ENCODE measurements around the gene SLC22A1.
"Not testable (repeated sequence)": the region's sequence is repeated elsewhere in the genome, so short reads cannot be mapped to it uniquely, and the experiment has no call there.

The SLC22A1 gene

DNA sequence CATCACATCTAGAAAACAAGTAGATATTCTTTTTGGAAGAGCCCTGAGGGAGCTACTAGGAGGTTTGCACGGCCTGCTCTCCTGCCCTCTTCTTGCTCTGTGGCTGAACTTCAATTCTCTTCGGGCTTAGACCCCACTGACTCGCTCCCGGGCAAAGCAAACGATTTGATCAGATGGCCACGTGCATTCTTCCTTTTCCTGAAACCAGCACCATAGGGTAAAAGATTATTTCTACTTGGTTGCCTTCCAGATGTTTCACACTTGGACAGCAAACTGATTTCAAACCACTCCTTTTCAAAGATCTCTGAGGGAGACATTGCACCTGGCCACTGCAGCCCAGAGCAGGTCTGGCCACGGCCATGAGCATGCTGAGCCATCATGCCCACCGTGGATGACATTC is at the start of gene SLC22A1:
Gene SLC22A1 (plus strand): TSS at position 258 of the 400 bp plus-strand sequence. CDS start 121 bp downstream, at position 379.
- no peak for DNase-seq

DNA sequence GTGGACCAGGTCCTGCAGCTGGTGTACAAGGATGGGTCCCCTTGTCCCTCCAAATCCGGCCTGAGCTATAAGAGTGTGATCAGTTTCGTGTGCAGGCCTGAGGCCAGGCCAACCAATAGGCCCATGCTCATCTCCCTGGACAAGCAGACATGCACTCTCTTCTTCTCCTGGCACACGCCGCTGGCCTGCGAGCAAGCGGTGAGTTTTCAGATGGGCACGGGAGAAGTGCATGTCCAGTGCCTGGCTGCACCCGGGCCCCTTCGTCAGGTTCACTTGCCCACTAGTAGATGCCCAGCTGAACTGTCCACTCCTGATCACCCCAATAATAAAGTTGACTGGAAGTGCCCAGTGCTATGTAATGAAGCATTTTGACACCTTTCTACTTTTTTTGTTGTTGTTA is 48.3 kb upstream of the SLC22A1 start:
- no peak for DNase-seq

DNA sequence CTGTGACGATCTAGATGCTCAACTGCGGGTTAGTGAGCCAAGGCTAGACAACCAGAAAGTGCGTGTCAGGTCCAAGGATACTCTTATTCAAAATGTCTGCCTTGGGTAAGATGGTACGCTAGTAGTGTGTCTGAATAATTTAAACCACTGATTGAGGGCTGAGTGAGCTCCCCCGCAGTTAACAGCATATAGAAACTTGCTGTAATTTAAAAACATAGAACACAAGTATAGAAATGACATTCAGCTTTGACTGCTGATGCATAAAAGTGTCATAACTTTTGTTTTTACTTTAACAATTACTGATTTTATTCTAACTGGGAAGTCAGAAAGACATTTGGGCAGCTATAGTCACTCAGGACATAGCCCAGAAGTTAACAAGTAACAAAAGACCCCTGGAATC is 45.6 kb upstream of the SLC22A1 start:
- DNase-seq = no peak

DNA sequence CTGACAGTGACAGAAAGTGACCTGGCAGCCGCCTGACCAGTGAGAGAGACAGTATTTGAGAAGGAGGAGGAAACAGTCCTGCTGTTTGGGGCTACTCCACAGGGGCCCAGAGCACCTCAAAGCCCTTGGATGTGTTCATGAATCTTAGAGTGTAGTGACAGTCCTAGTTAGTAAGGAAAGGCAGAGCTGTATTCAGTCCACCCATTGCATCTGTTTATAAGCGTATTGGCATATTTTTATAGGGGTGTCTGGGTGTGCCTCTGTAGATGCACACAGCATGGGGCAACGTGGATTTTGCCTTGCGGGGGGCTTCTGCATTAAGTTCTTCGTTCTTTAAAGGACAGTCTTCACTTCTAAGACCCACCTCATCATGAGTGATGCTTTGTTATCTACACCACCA is 44.6 kb upstream of the SLC22A1 start:
- DNase-seq = no peak

DNA sequence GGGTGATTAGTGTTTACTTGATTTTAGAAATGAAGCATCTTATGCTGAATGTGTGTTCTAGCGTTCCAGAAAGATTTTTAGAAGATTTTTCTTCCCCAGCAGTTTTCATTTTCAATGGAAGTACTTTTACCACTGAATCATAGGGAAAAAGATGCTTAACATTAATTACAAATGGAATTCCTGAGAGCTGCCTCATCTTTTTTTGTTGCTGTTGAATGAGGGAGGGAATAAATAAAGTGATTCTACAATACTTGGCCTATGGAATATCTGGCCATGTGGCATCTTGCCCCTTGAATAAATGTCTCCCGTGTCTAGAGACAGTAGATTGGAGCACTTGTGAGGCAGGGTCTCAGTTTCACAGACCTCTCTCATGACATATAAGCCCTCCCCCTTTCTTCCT is 44.1 kb upstream of the SLC22A1 start:
- no peak for DNase-seq

DNA sequence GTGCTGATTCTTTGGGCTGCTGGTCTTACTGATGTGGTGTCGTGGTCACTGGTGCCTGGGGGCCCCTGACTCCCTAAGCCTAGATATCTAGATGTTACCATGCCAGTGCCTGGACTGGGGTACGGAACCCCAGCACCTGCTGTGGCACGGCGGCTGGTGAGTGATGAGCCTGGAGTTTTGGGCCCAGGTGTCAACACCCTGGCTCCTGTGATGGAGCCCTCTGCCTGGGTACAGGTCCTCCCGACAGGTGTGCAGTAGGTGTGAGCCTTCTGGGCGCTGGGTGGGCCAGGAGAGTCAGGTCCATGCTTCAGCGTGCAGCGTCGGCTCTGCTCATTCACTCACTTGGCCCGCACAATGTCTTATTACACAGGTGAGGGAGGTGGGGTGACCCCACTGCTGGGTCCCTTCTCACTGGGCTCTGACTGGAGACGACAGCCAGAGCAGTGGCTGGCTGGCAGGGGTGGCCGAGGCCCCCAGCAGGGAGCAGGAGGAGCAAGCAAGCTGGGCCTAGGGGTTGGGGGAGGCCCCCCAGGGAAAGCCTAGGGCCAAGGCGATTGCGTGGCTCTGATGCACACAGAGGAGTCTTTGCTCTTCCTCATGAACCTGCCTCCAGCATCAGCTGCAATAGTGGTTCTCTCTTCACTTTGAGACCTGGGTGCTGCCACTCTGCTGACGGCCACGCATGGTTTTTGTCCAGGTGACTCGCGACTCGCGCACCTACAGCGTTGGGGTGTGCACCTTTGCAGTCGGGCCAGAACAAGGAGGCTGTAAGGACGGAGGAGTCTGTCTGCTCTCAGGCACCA is 42.5 kb upstream of the SLC22A1 start:
- DNase-seq = no peak

DNA sequence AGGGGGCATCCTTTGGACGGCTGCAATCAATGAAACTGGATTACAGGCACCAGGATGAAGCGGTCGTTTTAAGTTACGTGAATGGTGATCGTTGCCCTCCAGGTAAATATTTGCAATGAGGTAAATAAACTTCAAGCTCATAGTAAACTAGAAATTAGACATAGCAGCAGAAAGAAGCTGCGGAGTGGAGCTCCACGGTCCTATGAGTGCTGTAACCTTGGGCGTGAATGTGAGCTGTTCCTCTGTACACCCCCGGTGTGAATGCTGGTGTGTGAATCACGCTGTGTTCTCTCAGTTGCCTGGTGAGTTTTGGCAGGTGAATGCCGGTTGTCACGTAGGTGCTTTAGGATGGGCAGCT is 42.0 kb upstream of the SLC22A1 start:
- DNase-seq = no peak

DNA sequence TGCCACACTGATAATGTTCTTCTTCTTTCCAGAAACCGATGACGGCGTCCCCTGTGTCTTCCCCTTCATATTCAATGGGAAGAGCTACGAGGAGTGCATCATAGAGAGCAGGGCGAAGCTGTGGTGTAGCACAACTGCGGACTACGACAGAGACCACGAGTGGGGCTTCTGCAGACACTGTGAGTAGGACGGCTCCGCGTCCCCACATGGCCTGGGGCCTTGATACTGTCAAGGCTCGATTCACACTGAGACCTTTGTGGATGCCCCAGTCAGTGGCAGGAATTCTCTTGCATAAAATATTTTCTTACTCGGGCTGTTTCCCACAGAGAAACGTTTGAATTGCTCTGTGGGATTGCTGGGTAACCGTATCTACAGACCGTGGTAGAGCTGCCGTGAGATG is 41.5 kb upstream of the SLC22A1 start:
- DNase-seq = no peak

DNA sequence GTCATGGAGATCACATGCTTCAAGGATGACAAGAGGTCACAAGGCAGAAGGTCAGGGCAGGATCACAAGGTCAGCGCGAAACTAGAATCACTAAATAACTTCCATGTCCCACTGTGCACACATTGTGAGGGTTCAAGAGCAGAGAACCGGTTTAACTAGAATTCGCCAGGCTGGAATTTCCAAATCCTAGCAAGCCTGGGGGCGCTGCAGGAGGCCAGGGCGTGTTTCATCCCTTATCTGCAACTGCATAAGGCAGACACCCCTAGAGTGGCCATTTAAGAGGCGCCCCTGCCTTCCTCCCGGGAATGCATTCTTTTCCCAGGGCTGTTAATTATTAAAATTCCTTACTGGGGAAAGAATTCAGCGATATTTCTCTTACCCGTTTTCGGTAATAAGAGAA is 40.2 kb upstream of the SLC22A1 start:
- DNase-seq = no peak

DNA sequence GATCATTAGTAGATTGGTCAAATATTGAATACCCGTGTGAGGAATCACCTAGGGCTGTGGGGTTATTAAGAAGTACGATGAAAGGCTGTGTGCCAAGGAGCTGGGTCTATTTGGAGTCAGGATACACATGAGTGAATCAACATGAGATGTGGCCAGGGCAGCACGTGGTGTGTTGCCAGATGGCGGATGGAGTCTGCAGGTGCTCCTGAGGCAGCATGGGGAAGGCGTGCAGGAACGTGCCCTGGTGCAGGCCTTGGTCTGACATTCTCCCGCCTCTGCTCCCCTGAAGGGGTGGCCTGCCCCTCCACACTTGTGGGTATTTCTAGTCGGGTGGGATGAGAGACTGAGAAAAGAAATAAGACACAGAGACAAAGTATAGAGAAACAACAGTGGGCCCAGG is 39.0 kb upstream of the SLC22A1 start:
- no peak for DNase-seq

DNA sequence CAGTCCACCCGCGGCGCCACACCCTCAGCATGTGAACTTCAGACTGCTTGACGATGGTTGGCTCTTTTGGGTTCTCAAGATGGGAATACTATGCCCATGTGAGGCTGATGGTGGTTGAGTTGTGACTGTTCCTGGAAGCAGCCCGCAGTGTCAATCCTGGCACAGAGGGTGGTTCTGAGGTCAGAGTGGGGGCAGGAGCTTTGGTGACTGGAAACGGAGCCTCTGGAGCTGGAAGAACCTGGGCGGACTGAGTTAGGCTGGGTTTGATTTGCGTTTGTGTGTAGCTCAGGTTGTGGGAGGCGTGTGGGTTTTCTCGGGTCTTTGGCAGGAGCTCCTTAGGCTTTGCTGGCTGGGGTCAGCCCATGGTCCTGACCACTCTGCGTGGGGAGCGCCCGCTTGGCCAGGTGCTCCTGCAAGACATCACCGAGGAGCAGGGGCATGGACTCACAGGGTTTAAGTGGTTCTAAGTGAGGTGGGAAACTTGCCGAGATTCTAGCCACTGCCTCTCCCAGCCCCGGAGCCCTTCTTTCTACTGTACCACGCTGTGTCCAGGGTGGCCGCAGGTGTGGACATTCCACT is 37.3 kb upstream of the SLC22A1 start:
- no peak for DNase-seq

DNA sequence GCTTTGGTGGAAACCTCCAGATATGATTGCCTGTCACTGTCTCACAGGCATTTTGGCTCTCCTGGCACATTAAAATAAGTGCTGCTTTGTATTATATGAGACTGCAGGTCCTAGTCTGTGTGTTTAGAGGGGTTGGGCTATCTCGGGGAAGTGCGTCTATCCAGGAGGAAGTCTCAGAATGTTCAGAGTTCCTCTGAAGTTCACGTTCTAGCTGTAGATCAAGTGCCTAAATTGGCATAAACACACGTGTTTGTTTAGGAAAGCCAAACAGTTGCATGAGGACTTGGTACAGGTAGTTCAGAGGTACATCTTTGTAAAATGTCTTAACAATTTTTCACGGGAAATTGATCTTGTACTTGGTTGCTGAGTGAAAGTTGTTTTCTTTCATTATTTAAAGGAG is 36.4 kb upstream of the SLC22A1 start:
- no peak for DNase-seq

DNA sequence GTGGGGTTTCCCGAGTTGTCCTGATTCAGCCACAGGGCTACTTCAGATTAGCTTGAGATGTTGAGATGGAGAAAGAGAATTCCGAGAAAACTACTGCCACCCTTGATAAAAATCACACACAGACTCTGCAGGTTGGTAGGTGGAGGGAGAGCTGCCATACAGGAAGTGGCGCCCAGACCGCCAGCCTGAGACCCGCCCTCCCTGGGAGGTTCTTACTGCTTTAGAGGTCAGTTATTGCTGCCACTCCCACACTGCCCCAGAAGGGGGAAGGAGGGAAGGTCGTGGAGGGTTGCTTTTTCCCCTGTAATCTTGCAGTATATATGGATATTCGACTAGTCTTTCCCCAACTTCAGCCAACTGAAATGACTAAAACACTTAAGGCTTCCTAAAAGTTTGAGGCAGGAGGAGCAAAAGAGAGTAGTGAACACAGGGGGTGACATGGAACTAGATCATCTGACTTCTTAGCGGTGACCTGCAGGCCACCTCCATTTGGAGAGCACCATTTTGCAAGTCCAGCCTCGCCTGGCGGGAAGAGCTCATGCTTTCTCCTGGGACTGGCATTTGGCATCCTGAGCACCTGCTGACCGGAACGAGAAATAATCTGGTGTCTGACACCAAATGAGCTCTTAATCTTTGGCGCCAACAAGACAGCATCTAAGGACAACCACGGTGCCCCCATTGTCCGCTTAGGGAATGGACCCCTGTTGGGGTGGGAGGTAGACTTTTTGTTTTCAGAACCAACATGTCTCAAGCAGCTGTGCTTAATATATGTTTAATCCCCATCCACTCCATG is 35.7 kb upstream of the SLC22A1 start:
- no peak for DNase-seq

DNA sequence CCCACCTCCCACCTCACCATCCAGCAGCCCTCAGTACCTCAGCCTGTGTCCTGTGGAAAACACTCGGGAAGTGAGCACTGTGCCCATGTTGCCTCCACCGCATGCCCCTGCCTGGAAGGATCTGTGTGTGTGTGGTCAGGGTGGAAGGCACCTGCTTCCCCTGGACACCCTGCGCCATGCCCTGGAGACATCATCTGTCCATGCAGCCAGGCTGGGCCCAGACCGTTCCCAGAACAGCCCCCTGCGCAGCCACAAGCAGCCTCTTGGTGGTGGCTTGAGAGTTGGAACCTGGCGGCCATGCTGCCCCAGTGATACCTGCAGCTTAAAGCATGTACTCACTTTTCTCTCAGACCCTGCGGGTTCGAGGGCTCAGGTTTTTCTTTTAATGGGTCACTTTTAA is 34.9 kb upstream of the SLC22A1 start:
- DNase-seq = no peak

DNA sequence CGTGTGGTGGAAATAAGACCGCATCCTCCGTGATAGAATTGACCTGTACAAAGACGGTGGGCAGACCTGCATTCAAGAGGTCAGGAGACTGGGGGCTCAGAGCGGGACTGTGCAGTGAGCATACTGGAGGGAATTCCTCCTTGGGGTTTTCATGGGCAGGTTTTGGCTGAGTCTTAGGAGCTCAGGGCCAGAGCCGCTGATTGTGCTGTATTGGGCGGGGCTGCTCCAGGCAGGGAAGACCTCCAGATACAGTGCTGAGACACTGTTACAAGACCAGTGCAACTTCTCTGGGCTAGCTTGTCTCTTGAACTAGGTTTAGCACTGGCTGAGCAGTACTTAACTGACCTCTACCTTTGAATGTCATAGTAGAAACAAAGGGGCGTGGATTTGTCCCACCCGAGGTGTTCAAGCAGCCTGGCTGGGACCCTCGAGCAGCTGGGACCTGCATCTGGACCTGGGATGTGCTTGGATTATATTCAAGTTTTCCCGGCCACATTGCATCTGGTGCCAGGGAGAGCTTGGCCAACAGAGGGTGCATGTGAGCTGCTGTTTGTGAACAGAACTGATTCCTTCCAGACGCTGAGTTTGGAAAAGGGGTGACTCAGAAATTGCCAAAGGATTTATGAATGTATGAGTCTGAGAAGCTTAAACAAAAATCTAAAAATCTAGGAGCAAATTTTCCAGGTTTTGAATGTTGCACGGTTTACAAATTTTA is 33.4 kb upstream of the SLC22A1 start:
- DNase-seq = no peak

DNA sequence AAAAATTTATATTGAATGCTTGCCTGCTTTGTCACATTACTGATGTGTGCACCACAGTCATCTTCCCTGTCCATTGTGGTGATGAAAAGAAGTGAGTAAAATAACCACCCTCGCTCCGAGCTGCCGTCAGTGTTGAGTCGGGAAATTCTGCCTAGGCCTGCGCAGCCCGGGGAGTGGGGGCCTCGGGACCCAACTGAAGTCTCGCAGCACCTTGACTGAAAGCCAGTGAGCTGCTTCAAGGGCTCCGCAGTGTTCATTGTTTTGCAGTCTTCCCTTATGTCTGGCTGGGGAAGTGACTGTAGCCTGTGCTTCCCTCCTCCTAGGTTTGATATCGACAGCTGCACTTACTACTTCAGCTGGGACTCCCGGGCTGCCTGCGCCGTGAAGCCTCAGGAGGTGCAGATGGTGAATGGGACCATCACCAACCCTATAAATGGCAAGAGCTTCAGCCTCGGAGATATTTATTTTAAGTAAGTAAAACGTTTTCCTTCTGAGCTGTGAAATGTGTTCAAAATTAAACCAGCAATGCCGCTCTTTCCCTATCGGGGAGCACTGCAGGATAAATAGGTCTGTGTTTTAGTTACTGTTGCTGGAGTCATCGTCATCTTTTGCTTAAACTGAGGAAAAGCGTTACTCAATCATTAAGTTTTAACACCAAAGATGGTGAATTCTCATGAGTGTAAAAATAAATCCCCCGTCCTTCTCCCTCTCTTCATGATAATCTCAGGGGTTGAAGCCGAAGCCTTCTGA is 32.7 kb upstream of the SLC22A1 start:
- no peak for DNase-seq

DNA sequence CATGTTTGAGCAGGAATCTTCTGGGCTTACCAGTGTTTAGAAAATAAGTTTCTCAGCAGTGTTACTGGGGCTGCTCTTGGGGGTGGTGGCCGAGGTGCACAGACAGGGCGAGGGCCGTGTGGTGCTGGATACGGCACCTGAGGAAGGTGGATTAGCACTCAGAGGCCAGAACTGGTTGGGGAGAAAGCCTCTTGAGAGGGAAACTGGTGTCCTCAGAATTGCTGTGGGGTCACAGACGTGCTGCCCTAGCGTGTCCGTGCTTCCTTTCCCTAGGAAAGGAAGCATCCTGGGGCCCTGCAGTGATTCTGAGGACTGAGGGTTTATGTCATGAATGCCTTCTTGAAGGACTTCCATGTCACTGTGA is 32.1 kb upstream of the SLC22A1 start:
- DNase-seq = no peak

DNA sequence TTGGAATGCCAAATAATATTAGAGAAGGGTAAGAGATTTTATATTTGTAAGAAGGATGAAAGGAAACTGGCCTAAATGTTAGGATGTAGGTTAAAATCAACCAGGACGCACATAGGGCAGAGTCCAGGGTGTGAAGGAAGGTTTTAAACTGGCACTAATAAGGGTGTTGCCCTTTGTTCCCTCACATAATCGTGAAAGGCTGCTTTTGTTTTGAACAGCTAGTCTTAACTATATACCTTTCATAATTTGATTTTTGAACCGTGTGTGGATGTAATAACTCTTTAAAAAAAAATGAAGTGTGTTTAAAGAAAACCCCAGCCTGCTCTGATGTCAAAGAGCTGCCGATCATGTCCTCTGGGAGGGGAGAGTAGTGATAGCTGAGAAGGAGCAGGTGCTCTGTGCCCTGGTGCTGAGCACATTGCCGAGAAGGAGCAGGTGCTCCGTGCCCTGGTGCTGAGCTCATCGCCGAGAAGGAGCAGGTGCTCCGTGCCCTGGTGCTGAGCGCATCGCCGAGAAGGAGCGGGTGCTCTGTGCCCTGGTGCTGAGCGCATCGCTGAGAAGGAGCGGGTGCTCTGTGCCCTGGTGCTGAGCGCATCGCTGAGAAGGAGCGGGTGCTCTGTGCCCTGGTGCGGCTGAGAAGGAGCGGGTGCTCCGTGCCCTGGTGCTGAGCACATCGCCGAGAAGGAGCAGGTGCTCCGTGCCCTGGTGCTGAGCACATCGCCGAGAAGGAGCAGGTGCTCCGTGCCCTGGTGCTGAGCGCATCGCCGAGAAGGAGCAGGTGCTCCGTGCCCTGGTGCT is 31.0 kb upstream of the SLC22A1 start:
- not testable (repeated sequence) for DNase-seq

DNA sequence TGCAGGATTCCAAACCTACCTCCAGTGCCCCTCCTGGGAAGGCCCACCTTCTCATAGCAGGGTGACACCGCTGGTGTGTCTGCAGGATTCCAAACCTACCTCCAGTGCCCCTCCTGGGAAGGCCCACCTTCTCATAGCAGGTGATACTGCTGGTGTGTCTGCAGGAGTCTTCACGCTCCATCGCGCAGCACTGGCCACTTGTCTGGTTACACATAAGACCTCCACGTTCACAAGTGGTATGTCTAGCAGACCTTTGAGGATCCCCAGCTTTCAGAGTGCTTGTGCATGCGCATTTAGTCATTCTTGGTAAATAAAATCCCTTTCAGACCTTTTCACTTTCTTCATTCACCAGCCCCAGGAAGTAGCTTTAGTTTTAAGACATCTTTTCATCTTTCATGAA is 29.4 kb upstream of the SLC22A1 start:
- not testable (repeated sequence) for DNase-seq

DNA sequence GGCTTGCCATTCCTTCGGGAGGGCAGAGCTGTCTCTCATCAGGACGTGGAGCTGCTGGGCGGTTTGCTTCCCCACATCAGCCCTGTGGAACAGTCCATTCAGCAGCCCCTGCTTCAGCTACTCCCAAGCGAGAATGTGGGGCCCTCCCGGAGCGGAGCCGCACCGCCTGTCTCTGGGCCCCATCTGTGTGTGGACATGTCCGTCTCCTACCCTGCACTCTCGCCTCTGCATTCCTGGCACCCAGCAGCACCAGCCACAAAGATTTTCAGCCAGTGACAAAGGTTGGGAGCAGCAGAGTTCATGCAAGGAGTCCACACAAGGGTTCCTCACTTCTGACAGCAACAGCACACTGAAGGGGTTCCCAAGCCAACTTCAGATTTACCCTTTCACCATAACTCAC is 29.0 kb upstream of the SLC22A1 start:
- DNase-seq = no peak

DNA sequence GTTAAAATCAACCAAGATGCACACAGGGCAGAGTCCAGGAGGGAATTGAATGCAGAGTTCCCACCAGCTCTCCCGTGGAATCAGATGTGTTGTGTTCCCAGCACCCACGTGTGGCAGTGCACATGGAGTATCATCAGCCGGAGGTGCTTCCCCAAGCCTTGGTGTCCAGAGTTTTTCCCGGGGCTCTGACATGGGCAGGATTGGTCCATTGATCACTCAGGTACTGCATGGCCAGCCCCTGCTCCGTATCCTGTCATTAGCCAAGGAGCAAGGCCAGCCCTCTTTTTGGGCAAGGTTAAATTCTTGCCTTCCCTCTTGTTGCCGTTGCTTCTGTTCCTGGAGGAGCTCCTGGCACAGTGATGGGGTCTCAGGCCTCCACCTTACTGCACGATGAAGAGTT is 28.6 kb upstream of the SLC22A1 start:
- DNase-seq = no peak

DNA sequence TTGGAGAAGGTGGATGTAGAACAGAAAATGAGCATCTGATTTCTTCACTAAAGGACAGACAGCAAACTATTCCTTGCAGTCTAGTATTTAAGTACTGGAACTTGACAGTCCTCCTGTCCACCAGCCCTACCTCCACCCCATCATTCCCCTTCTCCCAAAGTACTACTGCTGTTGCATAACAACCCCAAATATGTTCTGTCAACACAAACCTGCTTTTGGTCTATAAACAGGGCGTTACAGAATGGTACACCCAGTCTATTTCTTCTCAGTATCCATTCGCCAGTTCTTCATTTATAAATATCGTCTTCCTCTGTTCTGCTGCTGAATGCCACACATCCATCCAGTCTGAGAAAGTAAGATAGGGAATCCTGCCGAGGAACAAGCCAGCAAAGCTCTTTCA is 27.7 kb upstream of the SLC22A1 start:
- DNase-seq = no peak

Data from stimulated activated CD4-positive, alpha-beta T cell treated with anti-CD3 and anti-CD28 coated beads, Interleukin-2, amount 100 ng/mL, for 24 hours (primary cell).